ENCODE results near the gene ZNF467.

GRCh38 chr7:149797771-149798170, 24.4 kb upstream of the ZNF467 start:
- TF ChIP-seq POLR2A (IDR thresholded peaks at IDR 0.05): no peak
- no peak for TF ChIP-seq CTCF (IDR thresholded peaks at IDR 0.05)
